WTC11 (cell line): ENCODE data around the gene CHST7. TPM values are rescaled to one million over a fixed set of nuclear protein-coding genes. Genes with fewer than 3 reads are reported as not detected.

Source experiments
- ATAC-seq: fragments of 200-7000 bp; cut with Tn5 transposase; 2 replicates; pipeline ENCODE4 v1.10.0; 2021; ENCODE audit warnings: mild to moderate bottlenecking, moderate library complexity
- CTCF ChIA-PET: fragments of 300-600 bp; sonication (Branson Sonifier 250); formaldehyde crosslinking; loops from one replicate; lab custom pipeline; 2021; ENCODE audit warnings: antibody characterized with exemption; lab: Charles Lee
- POLR2A ChIA-PET: fragments of 350-600 bp; sonication (Branson Sonifier 250); formaldehyde crosslinking; loops from one replicate; lab custom pipeline; 2021; ENCODE audit warnings: antibody characterized with exemption; lab: Charles Lee
- DNase-seq: peaks from one replicate; pipeline ENCODE4 v3.0.0; 2021; ENCODE audit warnings: low spot score
- H3K27ac Mint-ChIP-seq: 2 replicates; pipeline ENCODE4 v1.8.0; 2021; ENCODE audit warnings: mixed read lengths
- H3K27me3 Mint-ChIP-seq: 2 replicates; pipeline ENCODE4 v1.8.0; 2021; ENCODE audit warnings: low read depth, mild to moderate bottlenecking, moderate library complexity, mixed read lengths
- H3K36me3 Mint-ChIP-seq: 2 replicates; pipeline ENCODE4 v1.8.0; 2021; ENCODE audit warnings: mixed read lengths
- H3K4me1 Mint-ChIP-seq: 2 replicates; pipeline ENCODE4 v1.8.0; 2022; ENCODE audit warnings: mixed read lengths
- H3K4me3 Mint-ChIP-seq: 2 replicates; pipeline ENCODE4 v1.8.0; 2021; ENCODE audit warnings: mild to moderate bottlenecking, moderate library complexity, mixed read lengths
- H3K9me3 Mint-ChIP-seq: 2 replicates; pipeline ENCODE4 v1.8.0; 2021; ENCODE audit warnings: mixed read lengths
- ATF6 ChIP-seq: sonication (generic); formaldehyde crosslinking; IDR thresholded peaks from 2 replicates; pipeline ENCODE4 v1.8.1; 2023; ENCODE audit warnings: mild to moderate bottlenecking, missing genetic modification reagents
- CBFB ChIP-seq: sonication (generic); formaldehyde crosslinking; IDR thresholded peaks from 2 replicates; pipeline ENCODE4 v1.8.1; 2022; ENCODE audit warnings: mild to moderate bottlenecking, low read depth, missing genetic modification reagents
- CDX4 ChIP-seq: fragments of 250-450 bp; sonication (Bioruptor Pico); IDR thresholded peaks from 2 replicates; pipeline ENCODE4 v1.9.0; 2021; ENCODE audit warnings: moderate library complexity, mild to moderate bottlenecking, inconsistent platforms, borderline replicate concordance
- CREM ChIP-seq: sonication (generic); formaldehyde crosslinking; IDR thresholded peaks from 2 replicates; pipeline ENCODE4 v1.8.1; 2022; ENCODE audit warnings: mild to moderate bottlenecking, missing genetic modification reagents, moderate library complexity
- ERG ChIP-seq: fragments of 250-450 bp; sonication (Bioruptor Pico); IDR thresholded peaks from 2 replicates; pipeline ENCODE4 v1.8.0; 2021; ENCODE audit warnings: mild to moderate bottlenecking
- ETV6 ChIP-seq: sonication (generic); formaldehyde crosslinking; IDR thresholded peaks from 2 replicates; pipeline ENCODE4 v1.8.1; 2022; ENCODE audit warnings: mild to moderate bottlenecking, missing genetic modification reagents
- HMGA2 ChIP-seq: fragments of 250-450 bp; sonication (Bioruptor Pico); IDR thresholded peaks from 2 replicates; pipeline ENCODE4 v1.4.0; 2021; ENCODE audit warnings: mild to moderate bottlenecking, moderate library complexity
- JUN ChIP-seq: sonication (generic); formaldehyde crosslinking; IDR thresholded peaks from 2 replicates; pipeline ENCODE4 v1.8.0; 2023; ENCODE audit warnings: mild to moderate bottlenecking, missing genetic modification reagents
- KAT7 ChIP-seq: sonication (generic); formaldehyde crosslinking; IDR thresholded peaks from 2 replicates; pipeline ENCODE4 v1.8.1; 2023; ENCODE audit warnings: missing genetic modification reagents, mild to moderate bottlenecking, borderline replicate concordance
- NR3C1 ChIP-seq: sonication (generic); formaldehyde crosslinking; conservative IDR thresholded peaks from 2 replicates; pipeline ENCODE4 v1.8.1; 2023; ENCODE audit warnings: low read depth, mild to moderate bottlenecking, missing genetic modification reagents
- OVOL2 ChIP-seq: fragments of 250-450 bp; sonication (Bioruptor Pico); IDR thresholded peaks from 2 replicates; pipeline ENCODE4 v1.9.0; 2021; ENCODE audit warnings: mild to moderate bottlenecking, borderline replicate concordance
- RELA ChIP-seq: sonication (generic); formaldehyde crosslinking; IDR thresholded peaks from 2 replicates; pipeline ENCODE4 v1.8.1; 2022; ENCODE audit warnings: missing genetic modification reagents, mild to moderate bottlenecking, borderline replicate concordance
- SMAD4 ChIP-seq: sonication (generic); formaldehyde crosslinking; IDR thresholded peaks from 2 replicates; pipeline ENCODE4 v1.8.0; 2022; ENCODE audit warnings: mild to moderate bottlenecking, missing genetic modification reagents
- SP1 ChIP-seq: sonication (generic); formaldehyde crosslinking; conservative IDR thresholded peaks from 2 replicates; pipeline ENCODE4 v1.8.1; 2022; ENCODE audit warnings: missing genetic modification reagents
- ZMAT4 ChIP-seq: fragments of 250-450 bp; sonication (Bioruptor Pico); IDR thresholded peaks from 2 replicates; pipeline ENCODE4 v1.9.0; 2021; ENCODE audit warnings: mild to moderate bottlenecking
- ZNF396 ChIP-seq: fragments of 250-450 bp; sonication (Bioruptor Pico); IDR thresholded peaks from 2 replicates; pipeline ENCODE4 v1.8.0; 2021; ENCODE audit warnings: mild to moderate bottlenecking, moderate library complexity, borderline replicate concordance
- total RNA-seq: library from RNA; stranded (reverse); gene quantifications from 3 replicates; pipeline ENCODE4 v1.2.3, GENCODE V29; 2021
- TF ChIP-seq, protein P1 (sequence below): sonication (generic); formaldehyde crosslinking; IDR thresholded peaks from 2 replicates; pipeline ENCODE4 v1.8.1; 2022; ENCODE audit warnings: low read depth, mild to moderate bottlenecking, moderate library complexity, missing genetic modification reagents, borderline replicate concordance
- TF ChIP-seq, protein P2 (sequence below): sonication (generic); formaldehyde crosslinking; IDR thresholded peaks from 2 replicates; pipeline ENCODE4 v1.8.0; 2023; ENCODE audit warnings: mild to moderate bottlenecking, missing genetic modification reagents

The CHST7 gene
- total RNA-seq, 1 experiment from 2014 or later, result 19.6 TPM

GRCh38 chrX:46582325-46582724 lies 8.8 kb downstream of the CHST7 start:
- TF ChIP-seq ZNF396 (CRISPR knock-in tag), result no peak
- TF ChIP-seq, protein P1, sequence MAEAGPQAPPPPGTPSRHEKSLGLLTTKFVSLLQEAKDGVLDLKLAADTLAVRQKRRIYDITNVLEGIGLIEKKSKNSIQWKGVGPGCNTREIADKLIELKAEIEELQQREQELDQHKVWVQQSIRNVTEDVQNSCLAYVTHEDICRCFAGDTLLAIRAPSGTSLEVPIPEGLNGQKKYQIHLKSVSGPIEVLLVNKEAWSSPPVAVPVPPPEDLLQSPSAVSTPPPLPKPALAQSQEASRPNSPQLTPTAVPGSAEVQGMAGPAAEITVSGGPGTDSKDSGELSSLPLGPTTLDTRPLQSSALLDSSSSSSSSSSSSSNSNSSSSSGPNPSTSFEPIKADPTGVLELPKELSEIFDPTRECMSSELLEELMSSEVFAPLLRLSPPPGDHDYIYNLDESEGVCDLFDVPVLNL (CRISPR knock-in tag), result no peak
- TF ChIP-seq OVOL2 (CRISPR knock-in tag), result no peak
- TF ChIP-seq NR3C1, result no peak
- no peaks in the 10 kb centered on the region for H3K27me3 Mint-ChIP-seq
- 0 out of 2 replicates have a peak, but pooled peaks cover 3% of the 10 kb centered on the region for H3K36me3 Mint-ChIP-seq
- DNase-seq (no peak), ATAC-seq (no peak)
- H3K4me1 Mint-ChIP-seq, result peaks cover 46% of the 10 kb centered on the region
- no peaks in the 10 kb centered on the region for H3K9me3 Mint-ChIP-seq
- CTCF ChIA-PET, result no interaction called here
- POLR2A ChIA-PET, result no interaction called here
- peak overlapping the region; percentile 41 for H3K4me3 Mint-ChIP-seq
- H3K27ac Mint-ChIP-seq, result peak overlapping the region; percentile 93

GRCh38 chrX:46582966-46583365 lies 9.4 kb downstream of the CHST7 start:
- Mint-ChIP-seq H3K27me3 (no peaks in the 10 kb centered on the region), H3K27ac (peak overlapping the region; percentile 93), H3K36me3 (0 out of 2 replicates have a peak, but pooled peaks cover under 1% of the 10 kb centered on the region), H3K4me1 (peaks cover 50% of the 10 kb centered on the region), H3K9me3 (no peaks in the 10 kb centered on the region), H3K4me3 (peak overlapping the region; percentile 41)
- POLR2A ChIA-PET, result no interaction called here
- DNase-seq, result no peak
- TF ChIP-seq, protein P2, sequence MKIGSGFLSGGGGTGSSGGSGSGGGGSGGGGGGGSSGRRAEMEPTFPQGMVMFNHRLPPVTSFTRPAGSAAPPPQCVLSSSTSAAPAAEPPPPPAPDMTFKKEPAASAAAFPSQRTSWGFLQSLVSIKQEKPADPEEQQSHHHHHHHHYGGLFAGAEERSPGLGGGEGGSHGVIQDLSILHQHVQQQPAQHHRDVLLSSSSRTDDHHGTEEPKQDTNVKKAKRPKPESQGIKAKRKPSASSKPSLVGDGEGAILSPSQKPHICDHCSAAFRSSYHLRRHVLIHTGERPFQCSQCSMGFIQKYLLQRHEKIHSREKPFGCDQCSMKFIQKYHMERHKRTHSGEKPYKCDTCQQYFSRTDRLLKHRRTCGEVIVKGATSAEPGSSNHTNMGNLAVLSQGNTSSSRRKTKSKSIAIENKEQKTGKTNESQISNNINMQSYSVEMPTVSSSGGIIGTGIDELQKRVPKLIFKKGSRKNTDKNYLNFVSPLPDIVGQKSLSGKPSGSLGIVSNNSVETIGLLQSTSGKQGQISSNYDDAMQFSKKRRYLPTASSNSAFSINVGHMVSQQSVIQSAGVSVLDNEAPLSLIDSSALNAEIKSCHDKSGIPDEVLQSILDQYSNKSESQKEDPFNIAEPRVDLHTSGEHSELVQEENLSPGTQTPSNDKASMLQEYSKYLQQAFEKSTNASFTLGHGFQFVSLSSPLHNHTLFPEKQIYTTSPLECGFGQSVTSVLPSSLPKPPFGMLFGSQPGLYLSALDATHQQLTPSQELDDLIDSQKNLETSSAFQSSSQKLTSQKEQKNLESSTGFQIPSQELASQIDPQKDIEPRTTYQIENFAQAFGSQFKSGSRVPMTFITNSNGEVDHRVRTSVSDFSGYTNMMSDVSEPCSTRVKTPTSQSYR (CRISPR knock-in tag), result no peak
- TF ChIP-seq CBFB (CRISPR knock-in tag) (no peak), KAT7 (CRISPR knock-in tag) (no peak), ATF6 (CRISPR knock-in tag) (no peak), CDX4 (CRISPR knock-in tag) (no peak), HMGA2 (CRISPR knock-in tag) (no peak), ETV6 (CRISPR knock-in tag) (no peak)
- no peak for ATAC-seq
- CTCF ChIA-PET, result no interaction called here

DNA sequence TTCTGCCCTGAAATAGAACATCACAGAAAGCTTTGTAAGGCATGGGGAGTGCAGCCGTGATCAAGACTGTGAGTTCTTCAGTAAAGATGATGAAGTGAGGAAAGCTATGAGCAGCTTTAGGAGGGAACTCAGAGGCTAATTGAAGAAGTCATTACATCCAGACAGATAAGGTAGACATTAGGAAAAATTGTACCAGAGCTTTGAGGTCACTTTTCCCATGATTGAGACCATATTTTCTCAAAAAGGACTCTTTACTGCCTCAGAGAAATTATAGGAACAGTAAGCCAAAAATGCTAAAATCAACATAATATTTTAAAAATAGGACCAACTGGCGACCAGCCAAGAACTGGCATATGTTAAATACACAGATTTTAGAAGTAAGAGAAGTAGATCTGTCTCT lies 11.2 kb downstream of the CHST7 start:
- Mint-ChIP-seq H3K27ac (peak overlapping the region; percentile 63), H3K4me1 (peaks cover 62% of the 10 kb centered on the region), H3K9me3 (no peaks in the 10 kb centered on the region), H3K4me3 (peak overlapping the region; percentile 18; the same call in 1 of the 2 replicates), H3K27me3 (no peaks in the 10 kb centered on the region), H3K36me3 (no peaks in the 10 kb centered on the region)
- no peak for DNase-seq
- ATAC-seq, result no peak
- ChIA-PET POLR2A (no interaction called here), CTCF (no interaction called here)
- no peak for TF ChIP-seq JUN (CRISPR knock-in tag)
- no peak for TF ChIP-seq CREM (CRISPR knock-in tag)
- TF ChIP-seq ERG, result no peak
- no peak for TF ChIP-seq ZMAT4 (CRISPR knock-in tag)
- TF ChIP-seq RELA (CRISPR knock-in tag), result no peak
- TF ChIP-seq SP1, result no peak
- no peak for TF ChIP-seq SMAD4 (CRISPR knock-in tag)
- TF ChIP-seq, protein P2 (CRISPR knock-in tag), result no peak
